Choroid plexus epithelial cell (primary cell): ENCODE data around the gene PRKG1.

Source experiments
- DNase-seq: peaks from one replicate; pipeline ENCODE4 v3.0.0-alpha.2; 2010; ENCODE audit warnings: low read depth
- H3K4me3 ChIP-seq: 2 replicates; pipeline ENCODE4 v1.5.1; 2011; ENCODE audit warnings: low read depth, mild to moderate bottlenecking, control low read depth, low read length, moderate library complexity
- CTCF ChIP-seq: conservative IDR thresholded peaks from 2 replicates; pipeline ENCODE4 v1.5.1; 2011; ENCODE audit warnings: low read depth, mild to moderate bottlenecking, control low read depth, inconsistent platforms, low read length, moderate library complexity

The PRKG1 gene

GRCh38 chr10:52172581-52172980 is 1098.3 kb downstream of the PRKG1 start:
- DNase-seq = peak; percentile 51
- no peak overlapping the region for H3K4me3 ChIP-seq
- peak; percentile 49 for TF ChIP-seq CTCF

- no peak for TF ChIP-seq CTCF
- no peak for DNase-seq
- no peak overlapping the region for H3K4me3 ChIP-seq
Measured at GRCh38 chr10:52185256-52185655, 1111.0 kb downstream of the PRKG1 start.

- no peak for TF ChIP-seq CTCF
- no peak for DNase-seq
- H3K4me3 ChIP-seq = no peak overlapping the region
Measured at GRCh38 chr10:52187521-52188258, 1113.4 kb downstream of the PRKG1 start.

GRCh38 chr10:52191049-52191448 is 1116.8 kb downstream of the PRKG1 start:
- TF ChIP-seq CTCF = no peak
- DNase-seq = no peak
- H3K4me3 ChIP-seq = no peak overlapping the region

- no peak for DNase-seq
- H3K4me3 ChIP-seq = no peak overlapping the region
- no peak for TF ChIP-seq CTCF
Measured at GRCh38 chr10:52194191-52194590, 1119.9 kb downstream of the PRKG1 start.

- no peak overlapping the region for H3K4me3 ChIP-seq
- no peak for DNase-seq
- TF ChIP-seq CTCF = no peak
Measured at GRCh38 chr10:52194716-52195115, 1120.4 kb downstream of the PRKG1 start.

GRCh38 chr10:52197098-52197497 is 1122.8 kb downstream of the PRKG1 start:
- DNase-seq = peak; percentile 13
- H3K4me3 ChIP-seq = no peak overlapping the region
- no peak for TF ChIP-seq CTCF
